ENCODE data around the gene PKIG. TPM values are rescaled to one million over a fixed set of nuclear protein-coding genes. Genes with fewer than 3 reads are reported as not detected.
A peak's percentile ranks its signal among the peaks of the same experiment; 100 is the strongest.

PKIG gene
- polyA plus RNA-seq, 3 donors, result 0.67 to 1.4 (median 0.84) TPM

DNA sequence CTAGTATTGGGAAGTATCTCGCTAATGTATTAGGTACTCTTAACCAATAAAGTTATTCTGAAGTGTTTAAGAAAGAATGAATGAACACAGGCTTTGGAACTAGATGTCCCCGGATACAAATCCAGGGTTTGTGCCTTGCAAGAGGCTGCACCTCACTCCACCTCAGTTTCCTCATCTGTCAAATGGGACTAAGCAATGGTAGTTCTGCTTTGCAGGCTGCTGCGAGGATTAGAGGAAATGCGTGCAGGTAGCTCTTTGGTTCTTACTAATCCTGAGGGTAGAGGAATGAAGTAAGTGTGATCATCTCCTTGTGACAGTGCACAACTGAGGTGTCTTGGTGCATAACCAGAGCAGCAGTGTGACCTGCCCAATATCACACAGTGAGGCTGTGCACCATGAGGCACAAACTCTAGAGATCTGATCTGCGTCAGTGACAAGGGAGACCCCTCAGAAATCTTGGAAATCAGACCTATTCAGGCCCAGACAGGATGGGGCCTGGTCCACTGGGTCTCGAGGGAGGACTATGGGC lies 42.4 kb downstream of the PKIG start:
- TF ChIP-seq, protein P1, sequence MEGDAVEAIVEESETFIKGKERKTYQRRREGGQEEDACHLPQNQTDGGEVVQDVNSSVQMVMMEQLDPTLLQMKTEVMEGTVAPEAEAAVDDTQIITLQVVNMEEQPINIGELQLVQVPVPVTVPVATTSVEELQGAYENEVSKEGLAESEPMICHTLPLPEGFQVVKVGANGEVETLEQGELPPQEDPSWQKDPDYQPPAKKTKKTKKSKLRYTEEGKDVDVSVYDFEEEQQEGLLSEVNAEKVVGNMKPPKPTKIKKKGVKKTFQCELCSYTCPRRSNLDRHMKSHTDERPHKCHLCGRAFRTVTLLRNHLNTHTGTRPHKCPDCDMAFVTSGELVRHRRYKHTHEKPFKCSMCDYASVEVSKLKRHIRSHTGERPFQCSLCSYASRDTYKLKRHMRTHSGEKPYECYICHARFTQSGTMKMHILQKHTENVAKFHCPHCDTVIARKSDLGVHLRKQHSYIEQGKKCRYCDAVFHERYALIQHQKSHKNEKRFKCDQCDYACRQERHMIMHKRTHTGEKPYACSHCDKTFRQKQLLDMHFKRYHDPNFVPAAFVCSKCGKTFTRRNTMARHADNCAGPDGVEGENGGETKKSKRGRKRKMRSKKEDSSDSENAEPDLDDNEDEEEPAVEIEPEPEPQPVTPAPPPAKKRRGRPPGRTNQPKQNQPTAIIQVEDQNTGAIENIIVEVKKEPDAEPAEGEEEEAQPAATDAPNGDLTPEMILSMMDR (IDR thresholded peaks at IDR 0.05), result no peak
- Histone ChIP-seq H3K4me1 (ENCODE audit: control insufficient read depth in 1 of 2, insufficient read depth in 2 of 2, low read length in 2 of 2) (no peaks in the 10 kb centered on the region), H3K4me3 (replicated peaks in 1 of 3; ENCODE audit: low read depth in 2 of 3, low read length in 3 of 3) (no peak overlapping the region), H2AFZ (ENCODE audit: insufficient read depth, low read depth, low read length, poor library complexity, severe bottlenecking) (no peak overlapping the region), H4K20me1 (ENCODE audit: insufficient read depth, low read length) (no peaks in the 10 kb centered on the region), H3K36me3 (replicated peaks in 1 of 2; ENCODE audit: control insufficient read depth in 1 of 2, insufficient read depth in 2 of 2, low read length in 2 of 2) (peaks cover 0 to 19% of the 10 kb centered on the region in 2 donors), H3K79me2 (ENCODE audit: insufficient read depth, low read length) (no peaks in the 10 kb centered on the region), H3K9ac (ENCODE audit: insufficient read depth, low read length, poor library complexity, severe bottlenecking) (no peak overlapping the region), H3K9me3 (replicated peaks in 1 of 2; ENCODE audit: control insufficient read depth in 1 of 2, insufficient read depth in 1 of 2, low read length in 2 of 2) (peaks cover 9 to 12% of the 10 kb centered on the region in 2 donors), H3K4me2 (replicated peaks; ENCODE audit: extremely low read depth, low read length, poor library complexity, severe bottlenecking) (no peak overlapping the region), H3K27ac (ENCODE audit: low read depth in 1 of 2, low read length in 2 of 2) (no peak overlapping the region), H3K27me3 (ENCODE audit: control insufficient read depth in 2 of 2, insufficient read depth in 2 of 2, low read length in 2 of 2) (no peaks in the 10 kb centered on the region)
- no peak overlapping the region for H3K4me3 Mint-ChIP-seq
- H3K27ac Mint-ChIP-seq, result peak overlapping the region in 1 of 7 donors; percentile 86
- 100% methylated on average over 1 of the region's 6 CpGs for WGBS (ENCODE audit: insufficient coverage)
- H3K4me1 Mint-ChIP-seq, result peaks cover 5% of the 10 kb centered on the region
- H3K9me3 Mint-ChIP-seq, result peaks cover 4 to 18% (median 10%) of the 10 kb centered on the region in 7 donors
- H3K27me3 Mint-ChIP-seq (ENCODE audit: low read depth in 3 of 3), result no peaks in the 10 kb centered on the region
- intact Hi-C loops (cut with micrococcal nuclease), result no loop called here
- no peak for DNase-seq
- H3K36me3 Mint-ChIP-seq, result peaks cover 5 to 9% of the 10 kb centered on the region in 2 donors

- Mint-ChIP-seq H3K36me3 (peaks cover 5% of the 10 kb centered on the region in 2 donors), H3K27me3 (ENCODE audit: low read depth in 3 of 3) (no peaks in the 10 kb centered on the region)
Measured at GRCh38 chr20:44625361-44625760, 43.0 kb downstream of the PKIG start.

More at GRCh38 chr20:44625361-44625760, 43.0 kb downstream of the PKIG start:
- intact Hi-C loops (cut with micrococcal nuclease), result no loop called here
- Histone ChIP-seq H3K9me3 (replicated peaks in 1 of 2; ENCODE audit: control insufficient read depth in 1 of 2, insufficient read depth in 1 of 2, low read length in 2 of 2) (peaks cover 9 to 12% of the 10 kb centered on the region in 2 donors), H3K4me2 (replicated peaks; ENCODE audit: extremely low read depth, low read length, poor library complexity, severe bottlenecking) (no peak overlapping the region), H3K9ac (ENCODE audit: insufficient read depth, low read length, poor library complexity, severe bottlenecking) (no peak overlapping the region), H4K20me1 (ENCODE audit: insufficient read depth, low read length) (no peaks in the 10 kb centered on the region), H3K79me2 (ENCODE audit: insufficient read depth, low read length) (no peaks in the 10 kb centered on the region), H3K4me1 (ENCODE audit: control insufficient read depth in 1 of 2, insufficient read depth in 2 of 2, low read length in 2 of 2) (no peaks in the 10 kb centered on the region), H3K27ac (ENCODE audit: low read depth in 1 of 2, low read length in 2 of 2) (no peak overlapping the region), H2AFZ (ENCODE audit: insufficient read depth, low read depth, low read length, poor library complexity, severe bottlenecking) (no peak overlapping the region), H3K27me3 (ENCODE audit: control insufficient read depth in 2 of 2, insufficient read depth in 2 of 2, low read length in 2 of 2) (no peaks in the 10 kb centered on the region), H3K4me3 (replicated peaks in 1 of 3; ENCODE audit: low read depth in 2 of 3, low read length in 3 of 3) (no peak overlapping the region), H3K36me3 (replicated peaks in 1 of 2; ENCODE audit: control insufficient read depth in 1 of 2, insufficient read depth in 2 of 2, low read length in 2 of 2) (peaks cover 0 to 15% of the 10 kb centered on the region in 2 donors)
- H3K4me3 Mint-ChIP-seq, result no peak overlapping the region
- H3K4me1 Mint-ChIP-seq, result peaks cover 5% of the 10 kb centered on the region
- H3K27ac Mint-ChIP-seq, result peak overlapping the region in 2 of 7 donors; percentile 11 to 86
- 100% methylated on average over 2 of the region's 8 CpGs for WGBS (ENCODE audit: insufficient coverage)
- TF ChIP-seq, protein P1 (IDR thresholded peaks at IDR 0.05), result no peak
- H3K9me3 Mint-ChIP-seq, result peaks cover 4 to 18% (median 10%) of the 10 kb centered on the region in 7 donors
- no peak for DNase-seq
